A549 (cell line): ENCODE data around the gene PYGM. TPM values are rescaled to one million over a fixed set of nuclear protein-coding genes. Genes with fewer than 3 reads are reported as not detected.

Experiments used
- ATAC-seq, 2 experiments: fragments of 200-7000 bp in 1 of 2; fragments of >200 bp in 1 of 2; cut with Nextera tagmentation in 1 of 2; cut with Tn5 transposase in 1 of 2; 3 replicates each; pipeline versions ENCODE4 v1.8.0 to v1.9.1; 2018 to 2020; ENCODE audit warnings: mild to moderate bottlenecking in 1 of 2, moderate library complexity in 1 of 2
- CTCF ChIA-PET: fragments of 300-600 bp; sonication (Branson Sonifier 250); formaldehyde crosslinking; extraction: SDS; loops from one replicate; lab custom pipeline; 2021; ENCODE audit warnings: antibody characterized with exemption, inconsistent platforms; lab: Yijun Ruan, JAX
- POLR2A ChIA-PET: fragments of 350-600 bp; formaldehyde crosslinking; extraction: SDS; loops from one replicate; lab custom pipeline; 2021; ENCODE audit warnings: antibody characterized with exemption, inconsistent platforms; lab: Yijun Ruan, JAX
- DNase-seq, 2 experiments: peaks; one replicate each; pipeline versions ENCODE4 v3.0.0 to v3.0.0-alpha.2; 2011 to 2016; ENCODE audit warnings: low read depth in 1 of 2, low spot score in 1 of 2
- FAIRE-seq: peaks from 2 replicates; lab custom pipeline; 2011; peaks lifted over from hg19 to GRCh38; lab: Jason Lieb, UNC
- H3K27ac ChIP-seq, 2 experiments: fragments of >200 bp; sonication (Bioruptor Twin); formaldehyde crosslinking; 3 replicates each; pipeline ENCODE4 v1.5.1; 2016 to 2017
- H3K4me1 ChIP-seq: fragments of >200 bp; sonication (Bioruptor Twin); formaldehyde crosslinking; 3 replicates; pipeline ENCODE4 v1.6.1; 2016
- H3K4me2 ChIP-seq: fragments of >200 bp; sonication (Bioruptor Twin); formaldehyde crosslinking; 3 replicates; pipeline ENCODE4 v1.6.1; 2016
- H3K4me3 ChIP-seq: fragments of >200 bp; sonication (Bioruptor Twin); formaldehyde crosslinking; 3 replicates; pipeline ENCODE4 v1.5.1; 2016
- H3K9me3 ChIP-seq: fragments of >200 bp; sonication (Bioruptor Twin); formaldehyde crosslinking; 3 replicates; pipeline ENCODE4 v1.6.1; 2016
- BHLHE40 ChIP-seq: IDR thresholded peaks from 2 replicates; pipeline ENCODE4 v1.6.1; 2012; ENCODE audit warnings: low read depth, low read length, inconsistent platforms
- CBX2 ChIP-seq: fragments of 200-600 bp; sonication (generic); IDR thresholded peaks from 2 replicates; pipeline ENCODE4 v1.6.1; 2016; ENCODE audit warnings: low read depth, mild to moderate bottlenecking, borderline replicate concordance
- CHD4 ChIP-seq: fragments of 200-600 bp; sonication (generic); IDR thresholded peaks from 2 replicates; pipeline ENCODE4 v1.6.1; 2016; ENCODE audit warnings: antibody characterized with exemption, mild to moderate bottlenecking, borderline replicate concordance
- EHF ChIP-seq: fragments of 250-450 bp; sonication (Bioruptor Pico); IDR thresholded peaks from 2 replicates; pipeline ENCODE4 v1.5.0; 2020; ENCODE audit warnings: mild to moderate bottlenecking
- EP300 ChIP-seq, 2 experiments: fragments of >200 bp; sonication (Bioruptor Twin); formaldehyde crosslinking; IDR thresholded peaks; 2 replicates in 1 of 2; 3 replicates in 1 of 2; pipeline ENCODE4 v1.6.1; 2016 to 2017
- FOSB ChIP-seq: fragments of 250-450 bp; sonication (Bioruptor Pico); IDR thresholded peaks from 2 replicates; pipeline ENCODE4 v1.5.0; 2020; ENCODE audit warnings: mild to moderate bottlenecking, moderate library complexity
- GATA3 ChIP-seq: IDR thresholded peaks from 2 replicates; pipeline ENCODE4 v1.6.1; 2012; ENCODE audit warnings: borderline replicate concordance
- HOXB13 ChIP-seq: fragments of 250-450 bp; sonication (Bioruptor Pico); IDR thresholded peaks from 2 replicates; pipeline ENCODE4 v1.5.0; 2020; ENCODE audit warnings: low read depth, mild to moderate bottlenecking, moderate library complexity
- MYC ChIP-seq: IDR thresholded peaks from 2 replicates; pipeline ENCODE4 v1.6.1; 2012; ENCODE audit warnings: mild to moderate bottlenecking, inconsistent platforms, low read length, improper control_type of control experiment, borderline replicate concordance
- NFE2L2 ChIP-seq: fragments of 150-350 bp; conservative IDR thresholded peaks from 2 replicates; pipeline ENCODE4 v1.6.1; 2014; ENCODE audit warnings: low read length
- NR3C1 ChIP-seq: fragments of >200 bp; sonication (Bioruptor Twin); formaldehyde crosslinking; IDR thresholded peaks from 3 replicates; pipeline ENCODE4 v1.6.1; 2017
- PHF8 ChIP-seq: fragments of 200-600 bp; sonication (generic); IDR thresholded peaks from 2 replicates; pipeline ENCODE4 v1.6.1; 2016; ENCODE audit warnings: low read depth, mild to moderate bottlenecking, antibody characterized with exemption, moderate library complexity, borderline replicate concordance
- RNF2 ChIP-seq: fragments of 200-600 bp; sonication (generic); IDR thresholded peaks from 2 replicates; pipeline ENCODE4 v1.6.1; 2016; ENCODE audit warnings: low read depth, mild to moderate bottlenecking, antibody characterized with exemption, moderate library complexity, borderline replicate concordance
- TFCP2L1 ChIP-seq: fragments of 250-450 bp; sonication (Bioruptor Pico); IDR thresholded peaks from 2 replicates; pipeline ENCODE4 v1.5.0; 2021; ENCODE audit warnings: mild to moderate bottlenecking
- TP53 ChIP-seq: fragments of 250-450 bp; sonication (Bioruptor Pico); IDR thresholded peaks from 2 replicates; pipeline ENCODE4 v1.5.0; 2021; ENCODE audit warnings: mild to moderate bottlenecking, moderate library complexity
- ZC3H11A ChIP-seq: fragments of 450-650 bp; IDR thresholded peaks from 2 replicates; pipeline ENCODE4 v1.6.1; 2014; ENCODE audit warnings: antibody characterized with exemption, mild to moderate bottlenecking
- WGBS: methylation state at CpG from one replicate; pipeline ENCODE4 v1.1.6; 2017; ENCODE audit errors: missing lambda C conversion rate; 5-methylcytosine and 5-hydroxymethylcytosine counted together
- polyA plus RNA-seq, 4 experiments: library from polyadenylated mRNA; depleted of rRNA in 3 of 4; stranded (reverse); fragments of >200 nt; fragmentation: RNase III in 1 of 4; extraction: RNeasy Plus Mini Kit Qiagen cat#74134 plus additional on column Dnase treatment in 1 of 4; gene quantifications; 2 replicates in 3 of 4; 3 replicates in 1 of 4; pipeline ENCODE4 v1.2.3, GENCODE V29; 2011 to 2017
- TF ChIP-seq, protein P1 (sequence below): fragments of 250-450 bp; sonication (Bioruptor Pico); IDR thresholded peaks from 2 replicates; pipeline ENCODE4 v1.5.0; 2021; ENCODE audit warnings: mild to moderate bottlenecking, moderate library complexity, borderline replicate concordance
- TF ChIP-seq, protein P2 (sequence below): fragments of 150-350 bp; IDR thresholded peaks from 2 replicates; pipeline ENCODE4 v1.6.1; 2014; ENCODE audit warnings: low read depth, mild to moderate bottlenecking, low read length
- TF ChIP-seq, protein P3 (sequence below): fragments of 250-450 bp; sonication (Bioruptor Pico); IDR thresholded peaks from 2 replicates; pipeline ENCODE4 v1.5.0; 2020; ENCODE audit warnings: low read depth, mild to moderate bottlenecking, moderate library complexity
- TF ChIP-seq, protein P4 (sequence below): IDR thresholded peaks from 2 replicates; pipeline ENCODE4 v1.6.1; 2012
- TF ChIP-seq, protein P5 (sequence below): fragments of 450-650 bp; IDR thresholded peaks from 2 replicates; pipeline ENCODE4 v1.6.1; 2014; ENCODE audit warnings: antibody characterized with exemption

PYGM gene
- polyA plus RNA-seq, 2 of the 4 experiments (the other 2 are of a cell fraction) = 0.22 to 0.23 TPM

DNA sequence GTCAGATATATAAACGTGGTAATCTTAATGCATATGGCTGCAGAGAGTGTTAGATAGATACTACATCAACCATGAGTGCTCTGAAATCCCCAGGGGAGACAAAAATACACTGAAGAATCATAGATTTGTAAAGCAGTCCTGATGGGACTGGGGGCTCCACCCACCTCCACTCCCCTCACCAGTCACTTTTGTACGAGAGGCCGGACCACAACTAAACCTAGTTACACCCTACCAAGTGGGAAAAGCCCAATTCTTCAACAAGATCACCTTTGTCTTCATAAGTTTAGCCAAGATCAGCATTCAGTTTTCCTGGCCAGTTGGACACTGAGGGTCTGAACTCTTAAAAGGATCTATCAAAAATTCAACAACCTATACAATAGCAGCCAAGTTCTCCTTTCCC is 17.1 kb upstream of the PYGM start:
- H3K4me2 ChIP-seq = peak overlapping the region; percentile 92
- ChIA-PET POLR2A (interaction anchor here (1.0 to 1.5 kb wide), 2 partner anchors 16 to 341 kb away, joined by 4 read pairs; partner anchors contain the start of gene ZNHIT2), CTCF (interaction anchor here (0.6 to 5.7 kb wide), 5 partner anchors 10 to 476 kb away, joined by 3 to 73 read pairs (median 4); no protein-coding TSS in a partner anchor)
- WGBS = 35% methylated on average over 3 of the region's 3 CpGs
- ATAC-seq (no peak), FAIRE-seq (no peak), DNase-seq (no peak)
- no peak for TF ChIP-seq MYC
- TF ChIP-seq BHLHE40 = no peak
- no peak for TF ChIP-seq TFCP2L1 (CRISPR knock-in tag)
- TF ChIP-seq CBX2 = no peak
- no peak for TF ChIP-seq EP300 (IDR thresholded peaks at IDR 0.05)
- no peak for TF ChIP-seq GATA3
- no peak for TF ChIP-seq NFE2L2
- TF ChIP-seq, protein P1, sequence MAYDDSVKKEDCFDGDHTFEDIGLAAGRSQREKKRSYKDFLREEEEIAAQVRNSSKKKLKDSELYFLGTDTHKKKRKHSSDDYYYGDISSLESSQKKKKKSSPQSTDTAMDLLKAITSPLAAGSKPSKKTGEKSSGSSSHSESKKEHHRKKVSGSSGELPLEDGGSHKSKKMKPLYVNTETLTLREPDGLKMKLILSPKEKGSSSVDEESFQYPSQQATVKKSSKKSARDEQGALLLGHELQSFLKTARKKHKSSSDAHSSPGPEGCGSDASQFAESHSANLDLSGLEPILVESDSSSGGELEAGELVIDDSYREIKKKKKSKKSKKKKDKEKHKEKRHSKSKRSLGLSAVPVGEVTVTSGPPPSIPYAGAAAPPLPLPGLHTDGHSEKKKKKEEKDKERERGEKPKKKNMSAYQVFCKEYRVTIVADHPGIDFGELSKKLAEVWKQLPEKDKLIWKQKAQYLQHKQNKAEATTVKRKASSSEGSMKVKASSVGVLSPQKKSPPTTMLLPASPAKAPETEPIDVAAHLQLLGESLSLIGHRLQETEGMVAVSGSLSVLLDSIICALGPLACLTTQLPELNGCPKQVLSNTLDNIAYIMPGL = no peak
- TF ChIP-seq TP53 = no peak
- TF ChIP-seq CHD4 = no peak
- TF ChIP-seq PHF8 = no peak
- TF ChIP-seq, protein P2, sequence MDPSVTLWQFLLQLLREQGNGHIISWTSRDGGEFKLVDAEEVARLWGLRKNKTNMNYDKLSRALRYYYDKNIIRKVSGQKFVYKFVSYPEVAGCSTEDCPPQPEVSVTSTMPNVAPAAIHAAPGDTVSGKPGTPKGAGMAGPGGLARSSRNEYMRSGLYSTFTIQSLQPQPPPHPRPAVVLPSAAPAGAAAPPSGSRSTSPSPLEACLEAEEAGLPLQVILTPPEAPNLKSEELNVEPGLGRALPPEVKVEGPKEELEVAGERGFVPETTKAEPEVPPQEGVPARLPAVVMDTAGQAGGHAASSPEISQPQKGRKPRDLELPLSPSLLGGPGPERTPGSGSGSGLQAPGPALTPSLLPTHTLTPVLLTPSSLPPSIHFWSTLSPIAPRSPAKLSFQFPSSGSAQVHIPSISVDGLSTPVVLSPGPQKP = no peak
- TF ChIP-seq NR3C1 = no peak
- TF ChIP-seq, protein P3, sequence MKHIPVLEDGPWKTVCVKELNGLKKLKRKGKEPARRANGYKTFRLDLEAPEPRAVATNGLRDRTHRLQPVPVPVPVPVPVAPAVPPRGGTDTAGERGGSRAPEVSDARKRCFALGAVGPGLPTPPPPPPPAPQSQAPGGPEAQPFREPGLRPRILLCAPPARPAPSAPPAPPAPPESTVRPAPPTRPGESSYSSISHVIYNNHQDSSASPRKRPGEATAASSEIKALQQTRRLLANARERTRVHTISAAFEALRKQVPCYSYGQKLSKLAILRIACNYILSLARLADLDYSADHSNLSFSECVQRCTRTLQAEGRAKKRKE = no peak
- TF ChIP-seq FOSB (CRISPR knock-in tag) = no peak
- TF ChIP-seq, protein P4, sequence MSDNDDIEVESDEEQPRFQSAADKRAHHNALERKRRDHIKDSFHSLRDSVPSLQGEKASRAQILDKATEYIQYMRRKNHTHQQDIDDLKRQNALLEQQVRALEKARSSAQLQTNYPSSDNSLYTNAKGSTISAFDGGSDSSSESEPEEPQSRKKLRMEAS = no peak
- peak overlapping the region; percentile 98 to 99; a peak in 3 of 6 replicates for H3K27ac ChIP-seq
- H3K4me1 ChIP-seq = peaks cover 43% of the 10 kb centered on the region
- no peaks in the 10 kb centered on the region for H3K9me3 ChIP-seq
- H3K4me3 ChIP-seq = peak overlapping the region; percentile 90

DNA sequence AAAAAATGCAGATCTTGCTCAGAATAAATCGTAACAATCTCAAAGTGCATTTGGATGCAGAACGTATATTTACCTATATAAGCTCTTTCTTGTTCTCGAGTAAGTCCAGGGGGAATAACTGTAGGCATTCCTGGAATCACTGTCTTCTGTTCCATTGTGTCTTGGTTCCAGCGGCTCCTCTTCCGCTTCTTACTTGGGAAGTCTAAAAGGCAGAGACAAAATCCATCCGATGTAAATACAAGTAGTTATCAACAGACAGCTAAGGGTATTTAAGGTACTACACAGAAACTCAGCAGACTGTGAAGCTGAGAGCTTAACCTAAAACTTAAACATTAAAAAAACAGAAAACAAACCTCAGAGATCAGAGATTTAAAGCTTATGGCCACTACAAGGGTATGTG is 16.7 kb upstream of the PYGM start:
- TF ChIP-seq, protein P2 = no peak
- TF ChIP-seq EHF (CRISPR knock-in tag) = no peak
- no peak for TF ChIP-seq PHF8
- no peak for TF ChIP-seq HOXB13 (CRISPR knock-in tag)
- no peak for TF ChIP-seq RNF2
- TF ChIP-seq ZC3H11A = no peak
- no peak for TF ChIP-seq TP53
- TF ChIP-seq, protein P5, sequence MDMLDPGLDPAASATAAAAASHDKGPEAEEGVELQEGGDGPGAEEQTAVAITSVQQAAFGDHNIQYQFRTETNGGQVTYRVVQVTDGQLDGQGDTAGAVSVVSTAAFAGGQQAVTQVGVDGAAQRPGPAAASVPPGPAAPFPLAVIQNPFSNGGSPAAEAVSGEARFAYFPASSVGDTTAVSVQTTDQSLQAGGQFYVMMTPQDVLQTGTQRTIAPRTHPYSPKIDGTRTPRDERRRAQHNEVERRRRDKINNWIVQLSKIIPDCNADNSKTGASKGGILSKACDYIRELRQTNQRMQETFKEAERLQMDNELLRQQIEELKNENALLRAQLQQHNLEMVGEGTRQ = no peak
- ATAC-seq (no peak), DNase-seq (no peak), FAIRE-seq (no peak)
- Histone ChIP-seq H3K4me1 (peaks cover 43% of the 10 kb centered on the region), H3K4me3 (peak overlapping the region; percentile 90), H3K9me3 (no peaks in the 10 kb centered on the region), H3K27ac (no peak overlapping the region), H3K4me2 (peak overlapping the region; percentile 92)
- 73% methylated on average over 6 of the region's 6 CpGs for WGBS
- POLR2A ChIA-PET = interaction anchor here (1.5 kb wide), 1 partner anchor 16 kb away, joined by 4 read pairs; no protein-coding TSS in a partner anchor
- CTCF ChIA-PET = interaction anchor here (1.0 to 5.7 kb wide), 3 partner anchors 11 to 476 kb away, joined by 3 to 73 read pairs (median 14); no protein-coding TSS in a partner anchor
